Activated CD8-positive, alpha-beta T cell treated with anti-CD3 and anti-CD28 coated beads, Interleukin-2, amount 10 ng/mL, durations not matched to agents 7 days and 5 days (primary cell): Measurements from ENCODE around the gene KCP. TPM values are rescaled to one million over a fixed set of nuclear protein-coding genes. Genes with fewer than 3 reads are reported as not detected.

Experiments
- ATAC-seq: fragments of 150-1000 bp; cut with Tn5 transposase; one replicate; pipeline ENCODE4 v1.10.0; 2021; ENCODE audit warnings: moderate library complexity
- CTCF ChIA-PET: fragments of 350-600 bp; sonication (Branson Sonifier 250); formaldehyde crosslinking; loops from one replicate; lab custom pipeline; 2021; ENCODE audit warnings: antibody characterized with exemption; lab: Charles Lee
- POLR2A ChIA-PET: fragments of 350-600 bp; sonication (Branson Sonifier 250); formaldehyde crosslinking; loops from one replicate; lab custom pipeline; 2021; ENCODE audit warnings: antibody characterized with exemption; lab: Charles Lee
- DNase-seq: peaks from one replicate; pipeline ENCODE4 v3.0.0-alpha.2; 2020
- H3K27ac Mint-ChIP-seq: one replicate; pipeline ENCODE4 v1.8.0; 2021; ENCODE audit warnings: mild to moderate bottlenecking, mixed read lengths
- H3K27me3 Mint-ChIP-seq: one replicate; pipeline ENCODE4 v1.8.0; 2021; ENCODE audit warnings: low read depth, mixed read lengths
- H3K36me3 Mint-ChIP-seq: one replicate; pipeline ENCODE4 v1.8.0; 2021; ENCODE audit warnings: low read depth, mixed read lengths
- H3K4me1 Mint-ChIP-seq: one replicate; pipeline ENCODE4 v1.8.0; 2021; ENCODE audit warnings: low read depth, mixed read lengths
- H3K4me3 Mint-ChIP-seq: one replicate; pipeline ENCODE4 v1.8.0; 2021; ENCODE audit warnings: mild to moderate bottlenecking, mixed read lengths
- H3K9me3 Mint-ChIP-seq: one replicate; pipeline ENCODE4 v1.8.0; 2022; ENCODE audit warnings: mixed read lengths; ENCODE audit not compliant: insufficient read depth
- total RNA-seq, 2 experiments: library from RNA; stranded (reverse); gene quantifications; one replicate each; pipeline ENCODE4 v1.2.3, GENCODE V29; 2021

KCP gene
- total RNA-seq, 2 experiments from 2014 or later: 0.21 TPM; not detected in 1

GRCh38 chr7:128937647-128938543, 27.4 kb upstream of the KCP start, which contains the start of gene IRF5:
IRF5 (plus strand) TSS chr7:128937927; CDS start chr7:128942082, 4,155 bp downstream.
- Mint-ChIP-seq H3K36me3 (peaks cover 2% of the 10 kb centered on the region), H3K4me1 (peaks cover 50% of the 10 kb centered on the region), H3K4me3 (peak within 1 kb of the TSS; percentile 80), H3K27ac (peak within 1 kb of the TSS; percentile 72), H3K9me3 (no peaks in the 10 kb centered on the region), H3K27me3 (peaks cover 16% of the 10 kb centered on the region)
- DNase-seq (peak; percentile 35), ATAC-seq (peak; percentile 50)
- ChIA-PET CTCF (interaction anchor here (1.7 kb wide), 1 partner anchor 152 kb away, joined by 4 read pairs; no protein-coding TSS in a partner anchor), POLR2A (no interaction called here)

GRCh38 chr7:128937271-128937646, 26.8 kb upstream of the KCP start:
- no peak for ATAC-seq
- Mint-ChIP-seq H3K4me3 (peak overlapping the region; percentile 66), H3K27ac (peak overlapping the region; percentile 65), H3K9me3 (no peaks in the 10 kb centered on the region), H3K27me3 (peaks cover 16% of the 10 kb centered on the region), H3K36me3 (peaks cover 2% of the 10 kb centered on the region), H3K4me1 (peaks cover 56% of the 10 kb centered on the region)
- DNase-seq: no peak
- POLR2A ChIA-PET: no interaction called here
- CTCF ChIA-PET: interaction anchor here (1.7 kb wide), 1 partner anchor 153 kb away, joined by 4 read pairs; no protein-coding TSS in a partner anchor

GRCh38 chr7:128936798-128937197, 26.3 kb upstream of the KCP start:
- Mint-ChIP-seq H3K4me1 (peaks cover 57% of the 10 kb centered on the region), H3K27ac (peak overlapping the region; percentile 65), H3K27me3 (peaks cover 16% of the 10 kb centered on the region), H3K9me3 (no peaks in the 10 kb centered on the region), H3K4me3 (peak overlapping the region; percentile 66), H3K36me3 (peaks cover 2% of the 10 kb centered on the region)
- no peak for DNase-seq
- ChIA-PET POLR2A (interaction anchor here (0.9 kb wide), 1 partner anchor 14 kb away, joined by 4 read pairs; no protein-coding TSS in a partner anchor), CTCF (interaction anchor here (1.7 kb wide), 1 partner anchor 153 kb away, joined by 4 read pairs; no protein-coding TSS in a partner anchor)
- ATAC-seq: no peak

- Mint-ChIP-seq H3K4me1 (peaks cover 43% of the 10 kb centered on the region), H3K36me3 (peaks cover 2% of the 10 kb centered on the region), H3K27me3 (peaks cover 16% of the 10 kb centered on the region), H3K27ac (no peak overlapping the region), H3K9me3 (no peaks in the 10 kb centered on the region), H3K4me3 (no peak overlapping the region)
- POLR2A ChIA-PET: interaction anchor here (0.6 kb wide), 1 partner anchor 614 kb away, joined by 3 read pairs; no protein-coding TSS in a partner anchor
- CTCF ChIA-PET: no interaction called here
- ATAC-seq: no peak
- DNase-seq: no peak
Observed at GRCh38 chr7:128935342-128935730, 24.8 kb upstream of the KCP start.

- no peaks in the 10 kb centered on the region for H3K9me3 Mint-ChIP-seq
- DNase-seq (no peak), ATAC-seq (no peak)
- H3K27me3 Mint-ChIP-seq: peaks cover 16% of the 10 kb centered on the region
- peaks cover 2% of the 10 kb centered on the region for H3K36me3 Mint-ChIP-seq
- ChIA-PET POLR2A (interaction anchor here (0.6 to 1.8 kb wide), 3 partner anchors 11 to 613 kb away, joined by 3 to 4 read pairs (median 3); no protein-coding TSS in a partner anchor), CTCF (no interaction called here)
- H3K4me1 Mint-ChIP-seq: peaks cover 37% of the 10 kb centered on the region
- no peak overlapping the region for H3K4me3 Mint-ChIP-seq
- H3K27ac Mint-ChIP-seq: no peak overlapping the region
Observed at GRCh38 chr7:128934361-128935341, 24.1 kb upstream of the KCP start.

- Mint-ChIP-seq H3K4me3 (peak overlapping the region; percentile 53), H3K27me3 (peaks cover 13% of the 10 kb centered on the region), H3K4me1 (peaks cover 25% of the 10 kb centered on the region), H3K27ac (peak overlapping the region; percentile 86), H3K36me3 (peaks cover 2% of the 10 kb centered on the region), H3K9me3 (no peaks in the 10 kb centered on the region)
- peak; percentile 74 for ATAC-seq
- ChIA-PET CTCF (interaction anchor here (0.8 to 2.2 kb wide), 6 partner anchors 9 to 285 kb away, joined by 3 to 7 read pairs (median 4); no protein-coding TSS in a partner anchor), POLR2A (interaction anchor here (0.7 to 1.8 kb wide), 3 partner anchors 13 to 207 kb away, joined by 3 to 6 read pairs (median 4); partner anchors contain the start of gene TNPO3)
- peak; percentile 74 for DNase-seq
Observed at GRCh38 chr7:128933180-128933891, 22.8 kb upstream of the KCP start.

- Mint-ChIP-seq H3K4me1 (peaks cover 25% of the 10 kb centered on the region), H3K27me3 (peaks cover 13% of the 10 kb centered on the region), H3K36me3 (peaks cover 2% of the 10 kb centered on the region), H3K4me3 (no peak overlapping the region), H3K9me3 (no peaks in the 10 kb centered on the region), H3K27ac (peak overlapping the region; percentile 26)
- no peak for DNase-seq
- ChIA-PET POLR2A (interaction anchor here (1.0 kb wide), 1 partner anchor 122 kb away, joined by 6 read pairs; the partner anchor contains the start of gene TNPO3), CTCF (interaction anchor here (1.0 to 2.2 kb wide), 4 partner anchors 14 to 285 kb away, joined by 3 to 7 read pairs (median 4); no protein-coding TSS in a partner anchor)
- no peak for ATAC-seq
Observed at GRCh38 chr7:128932862-128933179, 22.3 kb upstream of the KCP start.

- Mint-ChIP-seq H3K4me1 (peaks cover 22% of the 10 kb centered on the region), H3K4me3 (no peak overlapping the region), H3K27ac (no peak overlapping the region), H3K27me3 (peaks cover 10% of the 10 kb centered on the region), H3K9me3 (no peaks in the 10 kb centered on the region), H3K36me3 (peaks cover 2% of the 10 kb centered on the region)
- CTCF ChIA-PET: interaction anchor here (1.0 to 2.2 kb wide), 4 partner anchors 25 to 286 kb away, joined by 3 to 7 read pairs (median 4); no protein-coding TSS in a partner anchor
- ATAC-seq (no peak), DNase-seq (no peak)
- POLR2A ChIA-PET: no interaction called here
Observed at GRCh38 chr7:128931965-128932861, 21.7 kb upstream of the KCP start.

GRCh38 chr7:128931190-128931798, 20.8 kb upstream of the KCP start:
- Mint-ChIP-seq H3K9me3 (no peaks in the 10 kb centered on the region), H3K27me3 (peaks cover 6% of the 10 kb centered on the region), H3K36me3 (peaks cover 2% of the 10 kb centered on the region), H3K4me3 (no peak overlapping the region), H3K27ac (no peak overlapping the region), H3K4me1 (peaks cover 16% of the 10 kb centered on the region)
- ATAC-seq: no peak
- ChIA-PET CTCF (interaction anchor here (1.2 to 2.2 kb wide), 2 partner anchors 48 to 160 kb away, joined by 3 to 7 read pairs; no protein-coding TSS in a partner anchor), POLR2A (no interaction called here)
- no peak for DNase-seq
